SK-N-SH (cell line): ENCODE data around the gene ARHGEF17. TPM values are rescaled to one million over a fixed set of nuclear protein-coding genes. Genes with fewer than 3 reads are reported as not detected.

Experiments used
- CTCF ChIA-PET: fragments of 300-600, 350-600 bp; formaldehyde crosslinking; extraction: SDS; loops from one replicate; lab custom pipeline; 2021; lab: Yijun Ruan, JAX
- POLR2A ChIA-PET: fragments of 350-600 bp; sonication (Branson Sonifier 250); formaldehyde crosslinking; extraction: SDS; loops from one replicate; lab custom pipeline; 2020; ENCODE audit warnings: antibody characterized with exemption, inconsistent platforms; lab: Yijun Ruan, JAX
- DNase-seq: peaks from one replicate; pipeline ENCODE4 v3.0.0; 2012
- H2AFZ ChIP-seq: fragments of 200-600 bp; sonication (generic); 2 replicates; pipeline ENCODE4 v1.8.1; 2016; ENCODE audit warnings: antibody characterized with exemption, mild to moderate bottlenecking, low read depth
- H3F3A ChIP-seq: fragments of 200-600 bp; sonication (generic); replicated peaks from 2 replicates; pipeline ENCODE3; 2016; ENCODE audit warnings: antibody characterized with exemption, mild to moderate bottlenecking; ENCODE audit not compliant: insufficient read depth
- H3K27ac ChIP-seq, 2 experiments: fragments of 200-500 bp in 1 of 2; fragments of 200-600 bp in 1 of 2; sonication (Bioruptor generic) in 1 of 2; sonication (generic), shearing (Covaris generic) in 1 of 2; 2 replicates each; pipeline versions ENCODE4 v1.5.1 to v1.6.1; 2014 to 2016; ENCODE audit warnings: low read depth in 2 of 2, inconsistent platforms in 1 of 2, low read length in 1 of 2, mild to moderate bottlenecking in 1 of 2, mixed read lengths in 1 of 2
- H3K27me3 ChIP-seq: fragments of 200-600 bp; sonication (generic), shearing (Covaris generic); 2 replicates; pipeline ENCODE4 v1.6.1; 2016; ENCODE audit warnings: mixed run types; ENCODE audit not compliant: insufficient read depth
- H3K36me3 ChIP-seq, 2 experiments: fragments of 200-500 bp in 1 of 2; fragments of 200-600 bp in 1 of 2; sonication (Bioruptor generic) in 1 of 2; sonication (generic) in 1 of 2; replicated peaks in 1 of 2; 2 replicates each; pipeline versions ENCODE3 to v1.5.1; 2014 to 2016; ENCODE audit warnings: low read length in 1 of 2, mild to moderate bottlenecking in 1 of 2; ENCODE audit not compliant: insufficient read depth in 2 of 2, control insufficient read depth in 1 of 2
- H3K4me1 ChIP-seq, 2 experiments: fragments of 200-500 bp in 1 of 2; fragments of 200-600 bp in 1 of 2; sonication (Bioruptor generic) in 1 of 2; sonication (generic), shearing (Covaris generic) in 1 of 2; 2 replicates each; pipeline versions ENCODE4 v1.5.1 to v1.6.1; 2014 to 2016; ENCODE audit warnings: low read depth in 1 of 2, low read length in 1 of 2, mixed run types in 1 of 2; ENCODE audit not compliant: insufficient read depth in 2 of 2, control insufficient read depth in 1 of 2
- H3K4me2 ChIP-seq: fragments of 200-600 bp; sonication (generic), shearing (Covaris generic); 2 replicates; pipeline ENCODE4 v1.6.1; 2017; ENCODE audit warnings: mixed run types
- H3K4me3 ChIP-seq, 2 experiments: fragments of 200-500 bp in 1 of 2; fragments of 200-600 bp in 1 of 2; sonication (Bioruptor generic) in 1 of 2; sonication (generic), shearing (Covaris generic) in 1 of 2; 2 replicates each; pipeline versions ENCODE4 v1.5.1 to v1.8.1; 2014 to 2016; ENCODE audit warnings: low read depth in 2 of 2, inconsistent platforms in 1 of 2, low read length in 1 of 2, mild to moderate bottlenecking in 1 of 2, mixed read lengths in 1 of 2, moderate library complexity in 1 of 2
- H3K79me2 ChIP-seq: fragments of 200-600 bp; sonication (generic); 2 replicates; pipeline ENCODE4 v1.8.1; 2017; ENCODE audit warnings: mild to moderate bottlenecking; ENCODE audit not compliant: insufficient read depth
- H3K9ac ChIP-seq: fragments of 200-600 bp; sonication (generic); 2 replicates; pipeline ENCODE4 v1.6.1; 2017; ENCODE audit warnings: mixed run types
- H3K9me2 ChIP-seq: fragments of 200-600 bp; sonication (generic); 2 replicates; pipeline ENCODE4 v1.6.1; 2017; ENCODE audit warnings: mixed run types
- H3K9me3 ChIP-seq: fragments of 200-600 bp; sonication (generic); 2 replicates; pipeline ENCODE4 v1.6.1; 2017; ENCODE audit warnings: mixed run types, mild to moderate bottlenecking, moderate library complexity
- H4K20me1 ChIP-seq: fragments of 200-600 bp; sonication (generic); 2 replicates; pipeline ENCODE4 v1.6.1; 2017; ENCODE audit warnings: mild to moderate bottlenecking, mixed run types; ENCODE audit not compliant: insufficient read depth
- EP300 ChIP-seq, 2 experiments: IDR thresholded peaks; 2 replicates each; pipeline versions ENCODE4 v1.4.0 to v1.6.1; 2012; ENCODE audit warnings: borderline replicate concordance in 1 of 2, low read depth in 1 of 2, low read length in 1 of 2
- GABPA ChIP-seq: IDR thresholded peaks from 2 replicates; pipeline ENCODE4 v1.4.0; 2012; ENCODE audit warnings: low read depth, mild to moderate bottlenecking
- GATA2 ChIP-seq: sonication (generic); formaldehyde crosslinking; IDR thresholded peaks from 2 replicates; pipeline ENCODE4 v1.5.0; 2020; ENCODE audit warnings: mild to moderate bottlenecking, missing genetic modification reagents
- MAX ChIP-seq: IDR thresholded peaks from 2 replicates; pipeline ENCODE4 v1.4.0; 2012; ENCODE audit warnings: low read depth
- MEF2A ChIP-seq: IDR thresholded peaks from 2 replicates; pipeline ENCODE4 v1.4.0; 2012; ENCODE audit warnings: low read depth, borderline replicate concordance
- NRF1 ChIP-seq: IDR thresholded peaks from 2 replicates; pipeline ENCODE4 v1.6.1; 2012; ENCODE audit warnings: low read depth, mild to moderate bottlenecking, low read length
- POLR2AphosphoS5 ChIP-seq: IDR thresholded peaks from 2 replicates; pipeline ENCODE4 v1.6.1; 2012; ENCODE audit warnings: low read depth, low read length
- RCOR1 ChIP-seq: fragments of 150-350 bp; IDR thresholded peaks from 2 replicates; pipeline ENCODE4 v1.6.1; 2017; ENCODE audit warnings: antibody characterized with exemption, low read length
- TCF12 ChIP-seq: IDR thresholded peaks from 2 replicates; pipeline ENCODE4 v1.4.0; 2012
- TEAD4 ChIP-seq: IDR thresholded peaks from 2 replicates; pipeline ENCODE4 v1.4.0; 2012; ENCODE audit warnings: mild to moderate bottlenecking, borderline replicate concordance; ENCODE audit not compliant: insufficient read depth
- ZBTB33 ChIP-seq: IDR thresholded peaks from 2 replicates; pipeline ENCODE4 v1.4.0; 2012; ENCODE audit warnings: low read depth, borderline replicate concordance
- WGBS: methylation state at CpG from one replicate; pipeline ENCODE4 v1.1.6; 2017; ENCODE audit warnings: low lambda C conversion rate; 5-methylcytosine and 5-hydroxymethylcytosine counted together
- polyA plus RNA-seq, 3 experiments: library from polyadenylated mRNA; depleted of rRNA; stranded (reverse); fragments of >200 nt; gene quantifications; 2 replicates each; pipeline ENCODE4 v1.2.3, GENCODE V29; 2012

The ARHGEF17 gene
- polyA plus RNA-seq, 1 of the 3 experiments (the other 2 are of a cell fraction) = 45.9 TPM

GRCh38 chr11:73267906-73268540 is 40.1 kb upstream of the ARHGEF17 start:
- H3K27me3 ChIP-seq = no peaks in the 10 kb centered on the region
- 75% methylated on average over 8 of the region's 8 CpGs for WGBS
- H3K4me3 ChIP-seq = no peak overlapping the region
- CTCF ChIA-PET = interaction anchor here (0.7 to 15.0 kb wide), 8 partner anchors 9 to 83 kb away, joined by 3 to 179 read pairs (median 4); no protein-coding TSS in a partner anchor
- H3F3A ChIP-seq = no peaks in the 10 kb centered on the region
- no peak overlapping the region for H2AFZ ChIP-seq
- TF ChIP-seq GABPA (no peak), TEAD4 (no peak), MAX (no peak), EP300 (IDR thresholded peaks at IDR 0.05; ENCODE audit: borderline replicate concordance in 1 of 2, low read depth in 1 of 2, low read length in 1 of 2) (no peak), RCOR1 (no peak), MEF2A (no peak), ZBTB33 (no peak)
- H3K27ac ChIP-seq = no peak overlapping the region
- H3K4me2 ChIP-seq = no peak overlapping the region
- H3K79me2 ChIP-seq = no peaks in the 10 kb centered on the region
- no peaks in the 10 kb centered on the region for H3K36me3 ChIP-seq
- no peaks in the 10 kb centered on the region for H3K9me3 ChIP-seq
- peaks cover 3 to 44% of the 10 kb centered on the region in 2 experiments; a peak in 2 of 4 replicates for H3K4me1 ChIP-seq
- no peak overlapping the region for H3K9ac ChIP-seq
- no peak for DNase-seq
- no peaks in the 10 kb centered on the region for H3K9me2 ChIP-seq
- POLR2A ChIA-PET = interaction anchor here (0.7 kb wide), 1 partner anchor 40 kb away, joined by 3 read pairs; the partner anchor contains the start of gene ARHGEF17
- H4K20me1 ChIP-seq = no peaks in the 10 kb centered on the region

- ChIA-PET CTCF (interaction anchor here (0.8 to 15.0 kb wide), 5 partner anchors 9 to 28 kb away, joined by 3 to 179 read pairs (median 4); no protein-coding TSS in a partner anchor), POLR2A (interaction anchor here (0.7 kb wide), 1 partner anchor 39 kb away, joined by 3 read pairs; the partner anchor contains the start of gene ARHGEF17)
- Histone ChIP-seq H3K36me3 (no peaks in the 10 kb centered on the region), H3K79me2 (no peaks in the 10 kb centered on the region), H3K27me3 (no peaks in the 10 kb centered on the region), H3K27ac (no peak overlapping the region; a peak in 1 of 4 replicates), H3K4me3 (no peak overlapping the region), H3K4me2 (no peak overlapping the region), H3K9me3 (no peaks in the 10 kb centered on the region), H2AFZ (no peak overlapping the region), H3K4me1 (peaks cover 3 to 50% of the 10 kb centered on the region in 2 experiments; a peak in 2 of 4 replicates), H3F3A (no peaks in the 10 kb centered on the region), H3K9me2 (no peaks in the 10 kb centered on the region)
- DNase-seq = no peak
- WGBS = 90% methylated on average over 7 of the region's 8 CpGs
- no peak for TF ChIP-seq GATA2
- no peak for TF ChIP-seq POLR2AphosphoS5
- no peak for TF ChIP-seq ZBTB33
- TF ChIP-seq NRF1 = no peak
- no peak for TF ChIP-seq TCF12
- TF ChIP-seq, all 33 proteins: peak for 0
- Histone ChIP-seq H4K20me1 (no peaks in the 10 kb centered on the region), H3K9ac (no peak overlapping the region)
Observed at GRCh38 chr11:73268671-73269271, 39.3 kb upstream of the ARHGEF17 start.
